Urinary bladder (tissue), 4 donors: ENCODE measurements around the gene SLC23A3. TPM values are rescaled to one million over a fixed set of nuclear protein-coding genes. Genes with fewer than 3 reads are reported as not detected.

Experiments used
- DNase-seq: peaks from one replicate; pipeline ENCODE4 v3.0.0-alpha.2; 2015; ENCODE audit errors: extremely low spot score
- H3K27ac ChIP-seq: one replicate; pipeline ENCODE4 v1.5.1; 2013; ENCODE audit warnings: low read depth, mild to moderate bottlenecking, moderate library complexity
- H3K36me3 ChIP-seq: one replicate; pipeline ENCODE4 v1.6.1; 2013; ENCODE audit warnings: mild to moderate bottlenecking, moderate library complexity; ENCODE audit not compliant: insufficient read depth
- H3K4me1 ChIP-seq: one replicate; pipeline ENCODE4 v1.6.1; 2013; ENCODE audit warnings: mild to moderate bottlenecking, moderate library complexity; ENCODE audit not compliant: insufficient read depth
- H3K4me3 ChIP-seq: one replicate; pipeline ENCODE4 v1.5.1; 2013; ENCODE audit warnings: low read depth, low read length
- WGBS: extraction: QIAGEN DNeasy Blood & Tissue Kit; methylation state at CpG from one replicate; pipeline ENCODE4 v1.1.7; 2013; 5-methylcytosine and 5-hydroxymethylcytosine counted together
- polyA plus RNA-seq: library from polyadenylated mRNA; stranded (reverse); fragments of 200-250 nt; gene quantifications from one replicate; pipeline ENCODE4 v1.2.3, GENCODE V29; 2013
- total RNA-seq: library from RNA; depleted of rRNA; stranded (reverse); fragments of >200 nt; gene quantifications from one replicate; pipeline ENCODE4 v1.2.3, GENCODE V29; 2014
- donor health status: healthy with polysubstance abuse.
- donor health status: healthy.

Gene SLC23A3
- total and polyA plus RNA-seq, 2 donors, result 0.79 to 2.2 TPM

DNA sequence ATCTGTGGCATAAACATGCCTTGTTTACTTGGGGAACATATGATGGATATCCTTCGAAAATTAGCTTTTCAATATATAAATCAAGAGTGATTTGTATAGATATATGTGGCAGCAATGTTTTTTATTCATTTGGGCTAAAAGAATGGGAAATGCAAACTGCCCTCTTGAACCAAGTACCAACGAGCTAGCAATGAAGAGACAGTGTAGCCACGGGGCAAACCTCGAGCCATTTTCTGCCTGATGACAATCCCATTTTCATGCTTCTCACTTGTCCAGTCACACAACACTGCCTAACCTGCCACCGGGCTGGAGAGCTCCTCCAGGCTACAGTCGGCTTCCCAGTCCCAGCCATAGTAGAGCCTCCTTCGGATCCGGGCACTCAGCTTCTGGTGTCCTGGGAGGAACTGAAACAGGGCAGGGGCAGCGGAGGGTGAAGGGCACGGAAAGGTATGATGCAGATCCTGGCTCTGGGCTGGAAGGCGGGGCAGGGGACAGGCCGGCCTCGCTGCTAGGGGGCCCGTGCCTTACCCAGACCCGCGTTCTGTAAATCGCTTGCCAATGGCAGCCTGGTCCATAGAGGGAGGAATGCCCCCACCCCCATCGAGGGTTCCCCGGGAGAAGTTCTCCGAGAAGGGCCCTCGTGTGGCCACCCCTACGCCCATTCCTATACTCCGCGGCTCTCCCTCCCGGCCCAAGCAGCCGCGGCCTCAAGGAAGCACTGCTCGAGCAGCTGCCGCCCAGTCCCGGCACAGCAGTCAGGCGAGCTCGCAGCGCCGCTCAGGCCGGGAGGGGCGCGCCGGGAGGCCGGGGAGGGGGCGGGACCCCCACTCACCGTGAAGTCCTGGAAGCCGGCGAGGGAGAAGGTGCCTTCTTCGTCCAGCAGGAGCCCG is 6.3 kb upstream of the SLC23A3 start:
- Histone ChIP-seq H3K4me3 (peak overlapping the region; percentile 82), H3K4me1 (no peaks in the 10 kb centered on the region), H3K36me3 (peaks cover 5% of the 10 kb centered on the region), H3K27ac (peak overlapping the region; percentile 100)
- no peak for DNase-seq
- WGBS, result 2% methylated on average over 44 of the region's 45 CpGs

DNA sequence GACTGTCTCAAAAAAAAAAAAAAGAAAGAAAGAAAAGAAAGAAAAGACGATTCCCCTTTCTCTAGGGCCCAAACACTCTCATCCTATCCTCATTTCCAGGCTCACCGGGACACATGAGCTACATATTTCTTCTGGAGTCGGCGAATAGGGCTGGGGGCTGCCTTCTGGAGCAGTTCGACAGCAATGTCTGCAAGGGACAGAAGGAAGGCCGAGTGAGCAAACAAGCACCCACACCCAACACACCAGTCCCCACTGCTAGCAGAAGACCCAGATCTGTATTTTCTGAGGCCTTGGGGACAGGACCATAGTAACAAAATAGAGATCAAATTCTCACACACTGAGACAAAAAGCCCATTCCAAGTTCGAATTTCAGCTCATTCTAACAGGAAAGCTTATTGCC is 5.7 kb upstream of the SLC23A3 start:
- H3K27ac ChIP-seq, result no peak overlapping the region
- H3K4me1 ChIP-seq, result no peaks in the 10 kb centered on the region
- peak overlapping the region; percentile 82 for H3K4me3 ChIP-seq
- peaks cover 5% of the 10 kb centered on the region for H3K36me3 ChIP-seq
- WGBS, result 86% methylated on average over 7 of the region's 7 CpGs
- no peak for DNase-seq

DNA sequence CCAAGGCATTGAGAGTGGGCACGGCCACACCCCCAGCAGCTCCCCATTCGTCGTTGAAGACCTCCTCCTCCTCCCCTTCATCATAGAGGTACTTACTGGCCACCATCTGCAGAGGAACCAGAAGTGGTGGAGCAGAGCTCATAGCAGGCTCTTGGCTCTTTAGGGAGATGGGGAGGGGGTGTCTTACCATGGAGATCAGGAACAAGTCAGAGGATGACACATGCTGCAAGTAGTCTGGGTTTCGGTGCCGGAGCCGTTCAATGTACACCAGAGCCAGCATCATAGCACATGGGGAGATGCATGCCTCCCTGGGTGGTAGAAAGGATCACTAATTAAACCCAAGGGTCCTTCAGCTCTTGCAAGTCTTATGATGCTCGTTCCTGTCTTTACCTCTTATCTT is 5.0 kb upstream of the SLC23A3 start:
- WGBS, result 88% methylated on average over 7 of the region's 7 CpGs

GRCh38 chr2:219174146-219174545 is 4.3 kb upstream of the SLC23A3 start:
- no peak overlapping the region for H3K4me3 ChIP-seq
- no peak overlapping the region for H3K27ac ChIP-seq
- 92% methylated on average over 3 of the region's 3 CpGs for WGBS
- H3K36me3 ChIP-seq, result peaks cover 5% of the 10 kb centered on the region
- DNase-seq, result no peak
- no peaks in the 10 kb centered on the region for H3K4me1 ChIP-seq

More for the DNA sequence above, 5.0 kb upstream of the SLC23A3 start:
- Histone ChIP-seq H3K4me1 (no peaks in the 10 kb centered on the region), H3K36me3 (peaks cover 5% of the 10 kb centered on the region), H3K4me3 (no peak overlapping the region), H3K27ac (no peak overlapping the region)
- no peak for DNase-seq

DNA sequence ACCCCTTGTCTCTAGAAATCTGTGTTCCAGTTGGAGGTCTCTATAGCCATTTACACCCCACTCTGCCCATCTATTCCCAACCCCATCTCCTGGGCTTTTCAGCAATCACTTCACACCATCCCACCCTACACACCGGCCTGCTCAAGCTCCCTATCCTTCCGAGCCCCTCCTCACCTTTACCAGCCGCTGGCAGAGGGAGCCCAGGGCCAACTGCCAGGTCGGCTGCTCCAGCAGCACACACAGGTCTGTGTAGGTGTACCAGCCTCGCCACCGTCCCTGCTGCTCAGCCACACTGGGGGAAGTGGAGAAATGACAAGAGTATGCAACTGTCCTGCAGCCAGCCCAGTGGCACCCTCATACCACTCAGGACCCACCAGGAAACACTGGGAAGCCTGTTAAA is 3.3 kb upstream of the SLC23A3 start:
- Histone ChIP-seq H3K36me3 (peaks cover 5% of the 10 kb centered on the region), H3K4me1 (no peaks in the 10 kb centered on the region), H3K4me3 (no peak overlapping the region), H3K27ac (no peak overlapping the region)
- WGBS, result 94% methylated on average over 6 of the region's 6 CpGs
- no peak for DNase-seq

- whole genome bisulfite sequencing, result 87% methylated on average over 16 of the region's 16 CpGs
- no peak overlapping the region for H3K27ac ChIP-seq
Measured at GRCh38 chr2:219172231-219173154, 2.7 kb upstream of the SLC23A3 start.

GRCh38 chr2:219171231-219171651 is 1.4 kb upstream of the SLC23A3 start:
- Histone ChIP-seq H3K4me1 (no peaks in the 10 kb centered on the region), H3K36me3 (peaks cover 5% of the 10 kb centered on the region), H3K27ac (peak overlapping the region; percentile 42), H3K4me3 (no peak overlapping the region)
- WGBS, result 25% methylated on average over 6 of the region's 6 CpGs
- no peak for DNase-seq

More at GRCh38 chr2:219172231-219173154, 2.7 kb upstream of the SLC23A3 start:
- no peaks in the 10 kb centered on the region for H3K4me1 ChIP-seq
- H3K4me3 ChIP-seq, result no peak overlapping the region
- no peak for DNase-seq
- peaks cover 5% of the 10 kb centered on the region for H3K36me3 ChIP-seq

- no peak overlapping the region for H3K27ac ChIP-seq
- no peak overlapping the region for H3K4me3 ChIP-seq
- peaks cover 5% of the 10 kb centered on the region for H3K36me3 ChIP-seq
- no peaks in the 10 kb centered on the region for H3K4me1 ChIP-seq
- no peak for DNase-seq
Measured at GRCh38 chr2:219168932-219169331, 897 bp downstream of the SLC23A3 start.

- no peak for DNase-seq
- Histone ChIP-seq H3K4me1 (no peaks in the 10 kb centered on the region), H3K27ac (no peak overlapping the region), H3K4me3 (no peak overlapping the region), H3K36me3 (peaks cover 5% of the 10 kb centered on the region)
- WGBS, result 53% methylated on average over 6 of the region's 6 CpGs
Measured at GRCh38 chr2:219168526-219168925, 1.3 kb downstream of the SLC23A3 start.

GRCh38 chr2:219167997-219168396 is 1.8 kb downstream of the SLC23A3 start:
- Histone ChIP-seq H3K4me1 (no peaks in the 10 kb centered on the region), H3K27ac (no peak overlapping the region), H3K36me3 (peaks cover 5% of the 10 kb centered on the region), H3K4me3 (no peak overlapping the region)
- DNase-seq, result no peak
- 51% methylated on average over 5 of the region's 5 CpGs for WGBS

GRCh38 chr2:219165058-219165911 is 4.5 kb downstream of the SLC23A3 start:
- H3K4me1 ChIP-seq, result no peaks in the 10 kb centered on the region
- no peak overlapping the region for H3K4me3 ChIP-seq
- H3K27ac ChIP-seq, result no peak overlapping the region
- no peaks in the 10 kb centered on the region for H3K36me3 ChIP-seq
- no peak for DNase-seq
- WGBS, result 85% methylated on average over 10 of the region's 10 CpGs

GRCh38 chr2:219163156-219163555 is 6.7 kb downstream of the SLC23A3 start:
- WGBS, result 88% methylated on average over 6 of the region's 6 CpGs
- no peak overlapping the region for H3K4me3 ChIP-seq
- no peaks in the 10 kb centered on the region for H3K36me3 ChIP-seq
- no peaks in the 10 kb centered on the region for H3K4me1 ChIP-seq
- H3K27ac ChIP-seq, result no peak overlapping the region
- no peak for DNase-seq

DNA sequence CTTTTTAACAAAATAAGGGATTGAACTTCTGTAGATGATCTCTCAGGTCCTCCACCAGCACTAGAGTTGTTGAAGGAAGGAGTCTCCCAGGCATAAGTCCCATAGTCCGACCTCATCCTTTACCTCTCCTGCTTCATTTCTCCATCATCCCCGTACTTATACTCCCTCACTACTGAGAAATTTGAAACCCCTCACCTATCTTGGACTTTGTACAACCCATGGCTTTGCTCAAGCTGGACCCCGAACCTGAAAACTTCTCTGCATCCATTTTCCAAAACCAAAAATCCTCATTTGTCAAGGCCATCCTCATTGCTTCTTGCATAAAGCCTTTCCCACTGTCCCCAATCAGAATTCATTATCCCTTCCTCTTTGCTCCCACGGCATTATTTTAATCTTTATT is 8.7 kb downstream of the SLC23A3 start:
- H3K4me3 ChIP-seq, result peak overlapping the region; percentile 45
- H3K4me1 ChIP-seq, result no peaks in the 10 kb centered on the region
- no peak for DNase-seq
- H3K36me3 ChIP-seq, result no peaks in the 10 kb centered on the region
- 71% methylated on average over 4 of the region's 4 CpGs for WGBS
- H3K27ac ChIP-seq, result peak overlapping the region; percentile 90
